GM12878 (cell line): ENCODE measurements around the gene SPINK4. TPM values are rescaled to one million over a fixed set of nuclear protein-coding genes. Genes with fewer than 3 reads are reported as not detected.

Source experiments
- ATAC-seq: fragments of 200-7000 bp; cut with Tn5 transposase; 3 replicates; pipeline ENCODE4 v1.9.1; 2020; ENCODE audit warnings: mild to moderate bottlenecking, moderate library complexity
- BruUV-seq: library from RNA; stranded (reverse); fragments of 400-500 nt; replicated peaks from 2 replicates; lab custom pipeline; 2021; lab: Mats Ljungman, UMichigan
- CTCF ChIA-PET: fragments of 300-600 bp; sonication (Branson Sonifier 250); formaldehyde crosslinking; extraction: SDS; loops from one replicate; lab custom pipeline; 2021; ENCODE audit warnings: inconsistent platforms; lab: Yijun Ruan, JAX
- POLR2A ChIA-PET: fragments of 350-600 bp; formaldehyde crosslinking; extraction: SDS; loops from one replicate; lab custom pipeline; 2021; ENCODE audit warnings: inconsistent platforms; lab: Charles Lee
- RAD21 ChIA-PET: fragments of 300-600 bp; sonication (Branson Sonifier 250); formaldehyde crosslinking; loops from one replicate; lab custom pipeline; 2023; ENCODE audit warnings: antibody characterized with exemption; ENCODE audit not compliant: unreplicated experiment; lab: Charles Lee
- SMC1A ChIA-PET: fragments of 300-600 bp; sonication (Branson Sonifier 250); formaldehyde crosslinking; loops from one replicate; lab custom pipeline; 2023; ENCODE audit not compliant: unreplicated experiment, uncharacterized antibody; lab: Charles Lee
- DNase-seq: peaks from one replicate; pipeline ENCODE4 v3.0.0-alpha.2; 2011; ENCODE audit warnings: low read depth, low spot score
- FAIRE-seq: peaks from 3 replicates; lab custom pipeline; 2011; peaks lifted over from hg19 to GRCh38; lab: Jason Lieb, UNC
- H2AFZ ChIP-seq: 2 replicates; pipeline ENCODE4 v1.6.0; 2011; ENCODE audit warnings: low read depth, low read length, control low read depth; ENCODE audit not compliant: control insufficient read depth
- H3K27ac ChIP-seq: 2 replicates; pipeline ENCODE4 v1.5.1; 2011; ENCODE audit warnings: control low read depth; ENCODE audit not compliant: control insufficient read depth, insufficient read depth
- H3K27me3 ChIP-seq, 2 experiments: replicated peaks in 1 of 2; 2 replicates each; pipeline versions ENCODE4 v1.6.0 to v1.6.1; 2011; ENCODE audit warnings: low read length in 1 of 2; ENCODE audit not compliant: control insufficient read depth in 2 of 2, insufficient read depth in 2 of 2
- H3K36me3 ChIP-seq, 2 experiments: 2 replicates each; pipeline ENCODE4 v1.5.1; 2011; ENCODE audit warnings: low read length in 1 of 2; ENCODE audit not compliant: control insufficient read depth in 2 of 2, insufficient read depth in 2 of 2
- H3K4me1 ChIP-seq: 2 replicates; pipeline ENCODE4 v1.6.1; 2011; ENCODE audit warnings: mild to moderate bottlenecking, low read length, moderate library complexity, mixed read lengths; ENCODE audit not compliant: control insufficient read depth, insufficient read depth
- H3K4me2 ChIP-seq: 2 replicates; pipeline ENCODE4 v1.6.0; 2011; ENCODE audit warnings: control low read depth; ENCODE audit not compliant: control insufficient read depth, insufficient read depth
- H3K4me3 ChIP-seq: fragments of 200-600 bp; sonication (generic); 2 replicates; pipeline ENCODE4 v1.5.1; 2016
- H3K79me2 ChIP-seq: 2 replicates; pipeline ENCODE4 v1.6.0; 2011; ENCODE audit warnings: low read length; ENCODE audit not compliant: control insufficient read depth, insufficient read depth
- H3K9ac ChIP-seq: 2 replicates; pipeline ENCODE4 v1.8.0; 2011; ENCODE audit warnings: low read length, control low read depth, mixed read lengths; ENCODE audit not compliant: control insufficient read depth, insufficient read depth
- H3K9me3 ChIP-seq: replicated peaks from 3 replicates; pipeline ENCODE4 v1.5.1; 2011; ENCODE audit warnings: mild to moderate bottlenecking, low read length; ENCODE audit not compliant: control insufficient read depth, insufficient read depth
- H4K20me1 ChIP-seq: 2 replicates; pipeline ENCODE4 v1.6.0; 2011; ENCODE audit not compliant: control insufficient read depth, insufficient read depth
- BACH1 ChIP-seq: fragments of 450-650 bp; IDR thresholded peaks from 2 replicates; pipeline ENCODE4 v1.6.1; 2017; ENCODE audit warnings: mild to moderate bottlenecking, borderline replicate concordance
- CBX5 ChIP-seq: sonication (generic); IDR thresholded peaks from 2 replicates; pipeline ENCODE4 v1.6.1; 2016; ENCODE audit warnings: low read depth, moderate library complexity, mild to moderate bottlenecking, inconsistent platforms
- CEBPZ ChIP-seq: fragments of 150-350 bp; IDR thresholded peaks from 2 replicates; pipeline ENCODE4 v1.6.1; 2016; ENCODE audit warnings: low read depth, low read length
- CTCF ChIP-seq, 3 experiments: IDR thresholded peaks in 2 of 3; conservative IDR thresholded peaks in 1 of 3; 2 replicates each; pipeline ENCODE4 v1.5.1; 2011; ENCODE audit warnings: low read depth in 3 of 3, low read length in 3 of 3, mild to moderate bottlenecking in 3 of 3, control low read depth in 2 of 3, moderate library complexity in 2 of 3, inconsistent platforms in 1 of 3, mixed read lengths in 1 of 3; ENCODE audit not compliant: control insufficient read depth in 2 of 3, insufficient read depth in 1 of 3; ENCODE audit errors: extremely low read depth in 1 of 3
- ETV6 ChIP-seq, 2 experiments: fragments of 450-650 bp in 1 of 2; IDR thresholded peaks in 1 of 2; conservative IDR thresholded peaks in 1 of 2; 2 replicates each; pipeline ENCODE4 v1.6.1; 2014; ENCODE audit warnings: antibody characterized with exemption in 1 of 2, borderline replicate concordance in 1 of 2, low read depth in 1 of 2, mild to moderate bottlenecking in 1 of 2, moderate library complexity in 1 of 2
- IKZF2 ChIP-seq, 2 experiments: fragments of 450-650 bp; IDR thresholded peaks; 2 replicates each; pipeline ENCODE4 v1.6.1; 2017; ENCODE audit warnings: mild to moderate bottlenecking in 2 of 2, moderate library complexity in 2 of 2
- NFIC ChIP-seq: IDR thresholded peaks from 2 replicates; pipeline ENCODE4 v1.6.1; 2012; ENCODE audit warnings: low read depth, mild to moderate bottlenecking, inconsistent platforms, low read length, moderate library complexity
- RB1 ChIP-seq: fragments of 450-650 bp; formaldehyde crosslinking; IDR thresholded peaks from 2 replicates; pipeline ENCODE4 v1.6.1; 2017; ENCODE audit warnings: mild to moderate bottlenecking, borderline replicate concordance
- RUNX3 ChIP-seq: IDR thresholded peaks from 2 replicates; pipeline ENCODE4 v1.6.1; 2012; ENCODE audit warnings: low read length, inconsistent platforms
- SPI1 ChIP-seq: IDR thresholded peaks from 2 replicates; pipeline ENCODE4 v1.6.1; 2011; ENCODE audit warnings: low read depth, mild to moderate bottlenecking, low read length, moderate library complexity, borderline replicate concordance; ENCODE audit not compliant: insufficient read depth
- SREBF1 ChIP-seq: IDR thresholded peaks from 2 replicates; pipeline ENCODE4 v1.6.1; 2012; ENCODE audit warnings: mild to moderate bottlenecking, low read length
- SREBF2 ChIP-seq: IDR thresholded peaks from 2 replicates; pipeline ENCODE4 v1.6.1; 2012; ENCODE audit warnings: mild to moderate bottlenecking, low read length
- TAF1 ChIP-seq: IDR thresholded peaks from 2 replicates; pipeline ENCODE4 v1.6.1; 2011; ENCODE audit warnings: mild to moderate bottlenecking, low read depth, low read length, borderline replicate concordance
- TCF7 ChIP-seq: IDR thresholded peaks from 2 replicates; pipeline ENCODE4 v1.6.1; 2014; ENCODE audit warnings: antibody characterized with exemption, borderline replicate concordance
- ZBTB40 ChIP-seq: fragments of 450-650 bp; IDR thresholded peaks from 2 replicates; pipeline ENCODE4 v1.6.1; 2016; ENCODE audit warnings: mild to moderate bottlenecking, moderate library complexity, borderline replicate concordance
- ZNF24 ChIP-seq: fragments of 450-650 bp; IDR thresholded peaks from 2 replicates; pipeline ENCODE4 v1.6.1; 2017; ENCODE audit warnings: antibody characterized with exemption, mild to moderate bottlenecking
- WGBS: methylation state at CpG from one replicate; pipeline ENCODE4 v1.1.6; 2016; ENCODE audit warnings: low lambda C conversion rate; ENCODE audit not compliant: insufficient replicate concordance, insufficient coverage; ENCODE audit errors: missing lambda C conversion rate; 5-methylcytosine and 5-hydroxymethylcytosine counted together
- in situ Hi-C: fragments of 300-500 bp; cut with MboI; formaldehyde crosslinking; loops from 9 replicates; pipeline ENCODE4 v1.14.3; 2018; ENCODE audit warnings: mixed read lengths
- intact Hi-C: fragments of 100-400 bp; cut with micrococcal nuclease; formaldehyde crosslinking; loops from one replicate; pipeline ENCODE4 v1.14.2; 2022; ENCODE audit not compliant: unreplicated experiment
- polyA plus RNA-seq, 11 experiments: library from polyadenylated mRNA; depleted of rRNA in 4 of 11; unstranded in 6 of 11; stranded (reverse) in 5 of 11; fragments of >200 nt; fragmentation: Nextera tagmentation in 4 of 11; fragmentation: Illumina TruSeq in 1 of 11; extraction: Ambion mirVana in 4 of 11; extraction: Trizol in 1 of 11; gene quantifications; 1 replicate in 1 of 11; 2 replicates in 10 of 11; pipeline versions ENCODE4 v1.2.1 to v1.2.3, GENCODE V29; 2011 to 2016; ENCODE audit warnings: inconsistent platforms in 2 of 11, missing spikeins in 2 of 11, low read depth in 1 of 11
- total RNA-seq, 4 experiments: library from RNA; depleted of rRNA in 3 of 4; stranded (reverse); fragments of >200 nt in 3 of 4; fragmentation: Illumina TruSeq in 1 of 4; extraction: Trizol in 1 of 4; gene quantifications; 2 replicates each; pipeline versions ENCODE4 v1.2.1 to v1.2.3, GENCODE V29; 2013 to 2021

Gene SPINK4
- total and polyA plus RNA-seq, 10 of the 15 experiments (the other 5 are each of a cell fraction or from before 2014, with no cell fraction given), result not detected

DNA sequence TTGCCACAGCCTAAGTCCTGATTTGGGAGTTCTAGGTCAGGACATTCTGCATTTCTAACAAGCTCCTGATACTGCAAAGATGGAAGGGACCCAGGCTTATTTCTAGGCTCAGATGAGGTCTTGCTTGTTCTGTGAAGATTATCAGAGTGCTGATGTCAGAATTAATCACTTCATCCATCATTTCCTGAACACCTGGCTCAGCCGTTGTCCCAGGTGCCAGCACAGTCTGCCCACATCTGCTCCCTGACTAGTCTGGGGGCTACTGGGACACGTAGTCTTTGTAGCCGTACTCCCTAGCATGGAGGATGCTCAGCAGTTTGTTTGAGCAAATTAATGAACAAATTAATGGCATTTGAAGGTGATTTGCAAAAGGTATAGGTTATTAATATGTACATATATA is 17.9 kb upstream of the SPINK4 start:
- WGBS, result 59% methylated on average over 3 of the region's 3 CpGs
- in situ Hi-C loops (loop anchor here (5.0 kb wide), 1 partner anchor 140 kb away; no protein-coding TSS in a partner anchor), intact Hi-C loops (no loop called here)
- RAD21 ChIA-PET, result no interaction called here
- CTCF ChIA-PET, result interaction anchor here (0.5 to 6.0 kb wide), 4 partner anchors 27 to 140 kb away, joined by 3 to 44 read pairs (median 3); partner anchors contain the start of gene B4GALT1
- no peak overlapping the region for H3K9ac ChIP-seq
- DNase-seq (no peak), ATAC-seq (no peak), FAIRE-seq (no peak)
- H3K79me2 ChIP-seq, result no peaks in the 10 kb centered on the region
- no peak overlapping the region; the same call in 1 of the 2 replicates for H2AFZ ChIP-seq
- H4K20me1 ChIP-seq, result no peaks in the 10 kb centered on the region
- H3K36me3 ChIP-seq, result no peaks in the 10 kb centered on the region
- BruUV-seq, result no TSS peak
- H3K27ac ChIP-seq, result no peak overlapping the region
- SMC1A ChIA-PET, result interaction anchor here (1.2 kb wide), 1 partner anchor 140 kb away, joined by 4 read pairs; no protein-coding TSS in a partner anchor
- no peak overlapping the region for H3K4me2 ChIP-seq
- POLR2A ChIA-PET, result no interaction called here
- peaks cover 30% of the 10 kb centered on the region for H3K4me1 ChIP-seq
- H3K27me3 ChIP-seq, result no peaks in the 10 kb centered on the region
- no peak overlapping the region for H3K4me3 ChIP-seq
- H3K9me3 ChIP-seq, result no peaks in the 10 kb centered on the region
- TF ChIP-seq ZBTB40 (no peak), CEBPZ (no peak), ETV6 (conservative IDR thresholded peaks at IDR 0.05 in 1 of 2, IDR thresholded peaks at IDR 0.05 in 1 of 2; ENCODE audit: borderline replicate concordance in 1 of 2, low read depth in 1 of 2) (no peak), ZNF24 (no peak), NFIC (no peak), SREBF2 (no peak), BACH1 (no peak), RUNX3 (no peak), IKZF2 (IDR thresholded peaks at IDR 0.05) (no peak), TAF1 (no peak), RB1 (no peak), SPI1 (no peak), CBX5 (no peak), TCF7 (no peak), CTCF (IDR thresholded peaks at IDR 0.05 in 2 of 3, conservative IDR thresholded peaks at IDR 0.05 in 1 of 3; ENCODE audit: control insufficient read depth in 2 of 3, extremely low read depth in 1 of 3, insufficient read depth in 1 of 3, low read depth in 3 of 3, low read length in 3 of 3) (no peak), SREBF1 (no peak)
